NT2/D1 (cell line): ENCODE data around the gene AURKA.

Source experiments
- YY1 ChIP-seq: IDR thresholded peaks from 2 replicates; pipeline ENCODE4 v1.6.1; 2011; ENCODE audit not compliant: insufficient read length, insufficient read depth
- ZNF274 ChIP-seq: IDR thresholded peaks from 2 replicates; pipeline ENCODE4 v1.6.1; 2011; ENCODE audit warnings: mild to moderate bottlenecking, low read depth, low read length

GRCh38 chr20:56386219-56386618 is 5.8 kb downstream of the AURKA start:
- TF ChIP-seq YY1 = no peak
- TF ChIP-seq ZNF274 = no peak
